Glomerular visceral epithelial cell (primary cell): Measurements from ENCODE around the gene TREML4.

Experiments
- DNase-seq: peaks from one replicate; pipeline ENCODE4 v3.0.0-alpha.2; 2016; ENCODE audit errors: extremely low spot score

TREML4 gene

GRCh38 chr6:41288030-41288753 is 60.0 kb downstream of the TREML4 start:
- no peak for DNase-seq
